Measurements from ENCODE around the gene FCGBP. TPM values are rescaled to one million over a fixed set of nuclear protein-coding genes. Genes with fewer than 3 reads are reported as not detected.

The FCGBP gene
- total RNA-seq, 5 donors from 2014 or later (not counting 1 experiment from before 2014, with no cell fraction given) = 12.6 to 88.0 (median 43.3) TPM

DNA sequence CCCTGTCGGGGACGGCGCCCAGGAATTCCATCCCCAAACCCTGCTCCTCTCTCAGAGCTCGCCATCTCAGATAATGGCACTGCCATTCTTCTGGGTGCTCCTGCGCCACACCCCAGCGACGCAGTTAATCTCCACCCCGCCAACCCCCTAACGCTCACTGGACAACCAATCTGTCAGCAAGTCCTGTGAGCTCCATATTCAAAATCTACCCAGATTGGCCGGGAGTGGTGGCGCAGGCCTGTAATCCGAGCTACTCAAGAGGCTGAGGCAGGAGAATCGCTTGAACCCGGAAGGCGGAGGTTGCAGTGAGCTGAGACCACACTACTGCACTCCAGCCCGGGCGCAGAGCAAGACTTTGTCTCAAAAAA is 18.6 kb downstream of the FCGBP start:
- Mint-ChIP-seq H3K9me3 (no peaks in the 10 kb centered on the region), H3K27me3 (no peaks in the 10 kb centered on the region), H3K27ac (no peak overlapping the region), H3K36me3 (peaks cover 21% of the 10 kb centered on the region), H3K4me1 (peaks cover 18 to 36% (median 21%) of the 10 kb centered on the region in 3 donors), H3K4me3 (no peak overlapping the region)
- 96% methylated on average over 17 of the region's 17 CpGs for WGBS (ENCODE audit: insufficient coverage)
- ChIA-PET CTCF (interaction anchor here (0.6 to 1.6 kb wide), 2 partner anchors 55 to 1921 kb away, joined by 5 to 8 read pairs; partner anchors contain the start of gene PSMC4 (in 1 of the 2)), POLR2A (no interaction called here)
- ATAC-seq (replicated peaks in 1 of 4) (no peak), DNase-seq (no peak)
- Histone ChIP-seq H3K36me3 (ENCODE audit: control insufficient read depth in 2 of 2, extremely low read depth in 1 of 2, insufficient read depth in 1 of 2, low read length in 1 of 2) (peaks cover 0 to 15% of the 10 kb centered on the region in 2 donors), H3K27me3 (replicated peaks in 1 of 2; ENCODE audit: control insufficient read depth in 2 of 2, extremely low read depth in 1 of 2, insufficient read depth in 2 of 2, low read length in 1 of 2) (no peaks in the 10 kb centered on the region), H3K4me1 (ENCODE audit: control insufficient read depth in 1 of 2, extremely low read depth in 1 of 2, insufficient read depth in 2 of 2, low read length in 2 of 2) (peaks cover 0 to 16% of the 10 kb centered on the region in 2 experiments), H3K27ac (ENCODE audit: low read length) (no peak overlapping the region), H3K9me3 (no peaks in the 10 kb centered on the region), H3K4me3 (ENCODE audit: control insufficient read depth in 1 of 2, extremely low read depth in 1 of 2, low read length in 1 of 2) (no peak overlapping the region)

DNA sequence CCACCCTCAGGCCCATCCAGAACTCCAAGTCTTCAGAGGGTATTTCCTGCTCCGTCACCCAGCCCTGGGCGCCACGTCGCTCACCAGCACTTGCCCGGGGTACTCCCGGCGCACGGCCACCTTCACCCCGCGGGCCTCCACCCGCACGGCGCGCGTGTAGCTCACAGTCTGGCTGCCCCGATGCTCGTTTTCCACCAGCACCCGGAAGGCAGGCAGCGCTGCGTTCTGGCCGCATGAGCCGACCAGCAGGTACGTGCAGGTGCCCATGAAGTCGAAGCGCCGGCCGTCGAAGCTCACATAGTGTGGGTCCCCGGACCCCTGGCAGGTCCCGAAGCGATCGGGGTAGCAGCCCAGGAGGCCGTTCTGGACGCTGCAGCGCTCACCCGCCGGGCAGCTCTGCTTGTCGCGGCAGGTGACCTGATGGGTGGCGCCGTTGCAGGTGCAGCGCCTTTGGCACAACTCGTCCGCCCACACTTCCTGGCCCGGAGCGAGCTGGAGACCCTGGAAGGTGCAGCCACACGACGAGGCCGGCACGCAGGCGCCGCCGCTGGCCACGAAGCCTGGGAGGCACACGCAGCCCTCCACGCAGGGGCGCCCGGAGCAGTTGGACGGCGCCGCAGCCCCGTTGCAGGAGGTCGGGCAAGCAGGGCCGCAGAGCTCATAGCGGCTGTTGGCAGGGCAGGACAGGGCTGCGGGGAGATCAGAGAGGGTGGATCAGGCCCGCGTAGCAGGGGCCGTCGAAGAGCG is 19.2 kb downstream of the FCGBP start:
- Mint-ChIP-seq H3K4me1 (peaks cover 19 to 39% (median 22%) of the 10 kb centered on the region in 3 donors), H3K9me3 (no peaks in the 10 kb centered on the region), H3K27ac (no peak overlapping the region), H3K36me3 (peaks cover 21% of the 10 kb centered on the region), H3K4me3 (no peak overlapping the region), H3K27me3 (no peaks in the 10 kb centered on the region)
- no peak overlapping the region for H3K27ac ChIP-seq (ENCODE audit: low read length)
- peaks cover 0 to 16% of the 10 kb centered on the region in 2 experiments for H3K4me1 ChIP-seq (ENCODE audit: control insufficient read depth in 1 of 2, extremely low read depth in 1 of 2, insufficient read depth in 2 of 2, low read length in 2 of 2)
- no peak overlapping the region for H3K4me3 ChIP-seq (ENCODE audit: control insufficient read depth in 1 of 2, extremely low read depth in 1 of 2, low read length in 1 of 2)
- peaks cover 0 to 15% of the 10 kb centered on the region in 2 donors for H3K36me3 ChIP-seq (ENCODE audit: control insufficient read depth in 2 of 2, extremely low read depth in 1 of 2, insufficient read depth in 1 of 2, low read length in 1 of 2)
- DNase-seq (no peak), ATAC-seq (replicated peaks in 1 of 4) (no peak)
- 80% methylated on average over 71 of the region's 71 CpGs for WGBS (ENCODE audit: insufficient coverage)
- ChIA-PET CTCF (interaction anchor here (0.6 to 1.6 kb wide), 2 partner anchors 51 to 55 kb away, joined by 3 to 5 read pairs; partner anchors contain the start of gene PSMC4 (in 1 of the 2)), POLR2A (no interaction called here)
- no peaks in the 10 kb centered on the region for H3K9me3 ChIP-seq
- no peaks in the 10 kb centered on the region for H3K27me3 ChIP-seq (replicated peaks in 1 of 2; ENCODE audit: control insufficient read depth in 2 of 2, extremely low read depth in 1 of 2, insufficient read depth in 2 of 2, low read length in 1 of 2)

DNA sequence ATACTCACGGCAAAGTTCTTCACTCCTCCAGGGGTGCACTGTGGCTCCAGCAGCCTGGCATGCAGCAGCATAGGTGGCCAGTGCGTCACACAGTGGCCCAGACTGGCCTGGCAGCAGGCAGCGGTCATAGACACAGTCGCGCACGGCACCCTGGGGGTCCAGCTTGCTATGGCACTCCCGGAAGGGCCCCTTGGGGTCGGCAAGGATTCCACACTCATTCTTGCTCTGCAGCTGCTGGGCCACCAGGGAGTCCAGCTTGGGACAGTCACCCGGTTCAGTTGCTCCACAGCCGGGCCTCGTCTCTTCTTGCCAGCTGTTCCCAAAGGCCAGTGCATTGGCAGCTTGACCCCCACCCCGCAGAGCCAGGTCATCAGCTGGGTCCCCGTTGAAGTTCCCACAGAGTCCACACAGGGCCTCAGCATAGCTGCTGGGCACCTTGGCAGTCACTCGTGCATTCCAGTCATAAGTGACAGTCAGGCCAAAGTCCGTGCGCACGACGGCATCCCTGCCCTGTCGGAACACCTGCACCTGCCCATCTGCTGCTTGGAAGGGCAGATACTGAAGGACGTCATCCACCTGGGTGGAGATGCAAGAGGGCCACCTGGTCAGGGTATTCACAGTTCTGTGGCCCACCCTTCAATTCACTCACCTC is 20.6 kb downstream of the FCGBP start:
- H3K36me3 Mint-ChIP-seq = peaks cover 12% of the 10 kb centered on the region
- H3K4me1 ChIP-seq (ENCODE audit: control insufficient read depth in 1 of 2, extremely low read depth in 1 of 2, insufficient read depth in 2 of 2, low read length in 2 of 2) = peaks cover 0 to 16% of the 10 kb centered on the region in 2 experiments

DNA sequence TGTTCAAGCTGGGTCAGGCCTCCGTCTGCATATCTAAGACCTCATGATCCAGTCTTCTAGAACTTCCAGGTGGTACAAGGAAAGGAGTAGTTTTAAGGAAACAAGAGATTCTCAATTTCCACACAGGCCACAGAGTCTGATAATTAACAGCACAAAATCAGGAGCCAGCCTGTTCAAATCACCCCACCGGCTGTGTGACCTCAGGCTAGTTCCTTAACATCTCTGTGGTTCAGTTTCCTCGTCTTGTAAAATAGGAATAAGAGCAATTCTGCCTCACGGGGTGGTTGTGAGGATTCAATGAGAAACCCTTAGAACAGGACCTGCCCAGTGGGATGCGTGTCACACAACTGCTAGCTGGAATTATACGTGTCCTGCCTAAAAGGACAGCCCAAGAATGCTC is 25.6 kb downstream of the FCGBP start:
- H3K27me3 Mint-ChIP-seq = no peaks in the 10 kb centered on the region
- no peaks in the 10 kb centered on the region for H3K9me3 ChIP-seq
- H3K27ac Mint-ChIP-seq = peak overlapping the region; percentile 31 to 59
- H3K27ac ChIP-seq (ENCODE audit: low read length) = no peak overlapping the region
- peaks cover 0 to 2% of the 10 kb centered on the region in 2 experiments for H3K4me1 ChIP-seq (ENCODE audit: control insufficient read depth in 1 of 2, extremely low read depth in 1 of 2, insufficient read depth in 2 of 2, low read length in 2 of 2)
- no peaks in the 10 kb centered on the region for H3K27me3 ChIP-seq (replicated peaks in 1 of 2; ENCODE audit: control insufficient read depth in 2 of 2, extremely low read depth in 1 of 2, insufficient read depth in 2 of 2, low read length in 1 of 2)
- H3K4me3 Mint-ChIP-seq = no peak overlapping the region
- H3K4me3 ChIP-seq (ENCODE audit: control insufficient read depth in 1 of 2, extremely low read depth in 1 of 2, low read length in 1 of 2) = no peak overlapping the region
- ATAC-seq (replicated peaks in 1 of 4) = no peak
- H3K36me3 ChIP-seq (ENCODE audit: control insufficient read depth in 2 of 2, extremely low read depth in 1 of 2, insufficient read depth in 1 of 2, low read length in 1 of 2) = no peaks in the 10 kb centered on the region
- H3K9me3 Mint-ChIP-seq = no peaks in the 10 kb centered on the region
- POLR2A ChIA-PET = interaction anchor here in 1 of 2 donors (0.7 kb wide), 2 partner anchors 19 to 33 kb away, joined by 6 to 17 read pairs; no protein-coding TSS in a partner anchor
- H3K4me1 Mint-ChIP-seq = peaks cover 12 to 21% (median 21%) of the 10 kb centered on the region in 3 donors
- peaks cover 2% of the 10 kb centered on the region for H3K36me3 Mint-ChIP-seq
- DNase-seq = no peak
- 100% methylated on average over 2 of the region's 6 CpGs for WGBS (ENCODE audit: insufficient coverage)
- CTCF ChIA-PET = interaction anchor here in 1 of 2 donors (0.7 kb wide), 1 partner anchor 1766 kb away, joined by 4 read pairs; no protein-coding TSS in a partner anchor

More for the DNA sequence above, 20.6 kb downstream of the FCGBP start:
- Mint-ChIP-seq H3K4me3 (no peak overlapping the region), H3K27ac (no peak overlapping the region), H3K9me3 (no peaks in the 10 kb centered on the region), H3K27me3 (no peaks in the 10 kb centered on the region), H3K4me1 (peaks cover 16 to 33% (median 19%) of the 10 kb centered on the region in 3 donors)
- ATAC-seq (replicated peaks in 1 of 4) (no peak), DNase-seq (no peak)
- ChIA-PET CTCF (no interaction called here), POLR2A (no interaction called here)
- Histone ChIP-seq H3K27ac (ENCODE audit: low read length) (no peak overlapping the region), H3K4me3 (ENCODE audit: control insufficient read depth in 1 of 2, extremely low read depth in 1 of 2, low read length in 1 of 2) (no peak overlapping the region), H3K9me3 (no peaks in the 10 kb centered on the region), H3K27me3 (replicated peaks in 1 of 2; ENCODE audit: control insufficient read depth in 2 of 2, extremely low read depth in 1 of 2, insufficient read depth in 2 of 2, low read length in 1 of 2) (no peaks in the 10 kb centered on the region), H3K36me3 (ENCODE audit: control insufficient read depth in 2 of 2, extremely low read depth in 1 of 2, insufficient read depth in 1 of 2, low read length in 1 of 2) (peaks cover 0 to 15% of the 10 kb centered on the region in 2 donors)
- 93% methylated on average over 20 of the region's 20 CpGs for WGBS (ENCODE audit: insufficient coverage)

DNA sequence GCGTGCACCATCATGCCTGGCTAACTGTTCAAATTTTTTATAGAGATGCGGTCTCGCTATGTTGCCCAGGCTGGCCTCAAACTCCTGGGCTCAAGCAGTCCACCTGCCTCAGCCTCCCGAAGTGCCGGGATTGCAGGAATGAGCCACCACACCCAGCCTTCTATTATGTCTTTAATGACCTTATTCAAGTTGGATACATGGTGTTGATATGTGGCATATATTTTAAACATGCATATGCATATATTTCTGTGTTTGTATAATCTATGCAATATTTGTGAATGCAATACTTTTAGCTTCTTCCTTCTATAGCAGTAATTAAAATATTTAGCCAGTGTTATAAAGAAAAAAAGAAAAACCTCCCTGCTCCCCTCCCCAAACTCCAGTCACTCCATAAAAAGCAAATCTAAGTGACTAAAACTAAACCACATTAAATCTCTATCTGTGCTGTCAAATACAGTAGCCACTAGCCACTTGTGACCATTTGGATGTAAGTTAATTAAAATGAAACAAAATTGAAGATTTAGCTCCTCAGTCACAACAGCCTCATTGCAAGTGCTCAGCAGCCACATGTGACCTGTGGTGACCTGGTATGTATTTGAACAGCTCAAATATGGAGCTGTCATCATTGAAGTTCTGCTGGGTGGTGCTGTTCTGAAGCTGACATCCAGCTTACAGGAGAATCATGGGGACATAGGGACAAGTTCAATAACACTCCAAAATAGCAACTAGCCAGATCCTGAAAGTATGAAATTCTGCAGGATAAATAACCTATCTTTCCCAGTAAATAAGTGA is 27.4 kb downstream of the FCGBP start:
- ATAC-seq (replicated peaks in 1 of 4) = no peak
- H3K4me1 Mint-ChIP-seq = peaks cover 12 to 21% (median 21%) of the 10 kb centered on the region in 3 donors

DNA sequence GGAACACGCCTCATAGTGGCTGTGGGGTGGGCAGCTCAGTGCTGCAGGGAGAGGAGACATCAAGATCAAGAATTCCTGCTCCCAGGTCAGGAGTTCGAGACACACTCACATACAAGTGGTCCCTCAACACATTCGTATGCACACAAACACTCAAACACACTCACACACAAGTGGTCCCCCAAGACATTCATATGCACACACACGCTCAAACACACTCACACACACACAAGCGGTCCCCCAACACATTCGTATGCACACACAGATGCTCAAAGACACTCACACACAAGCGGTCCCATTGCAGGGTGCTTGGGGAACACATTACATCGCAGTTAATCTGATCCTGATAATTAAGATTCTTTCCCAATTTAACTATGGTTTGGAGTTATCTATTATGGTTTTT is 28.2 kb downstream of the FCGBP start:
- Mint-ChIP-seq H3K4me1 (peaks cover 12 to 21% (median 18%) of the 10 kb centered on the region in 3 donors), H3K4me3 (no peak overlapping the region), H3K27ac (no peak overlapping the region), H3K27me3 (no peaks in the 10 kb centered on the region), H3K36me3 (no peaks in the 10 kb centered on the region), H3K9me3 (no peaks in the 10 kb centered on the region)
- POLR2A ChIA-PET = no interaction called here
- Histone ChIP-seq H3K9me3 (no peaks in the 10 kb centered on the region), H3K36me3 (ENCODE audit: control insufficient read depth in 2 of 2, extremely low read depth in 1 of 2, insufficient read depth in 1 of 2, low read length in 1 of 2) (no peaks in the 10 kb centered on the region), H3K4me1 (ENCODE audit: control insufficient read depth in 1 of 2, extremely low read depth in 1 of 2, insufficient read depth in 2 of 2, low read length in 2 of 2) (peaks cover 0 to 2% of the 10 kb centered on the region in 2 experiments), H3K4me3 (ENCODE audit: control insufficient read depth in 1 of 2, extremely low read depth in 1 of 2, low read length in 1 of 2) (no peak overlapping the region), H3K27ac (ENCODE audit: low read length) (no peak overlapping the region), H3K27me3 (replicated peaks in 1 of 2; ENCODE audit: control insufficient read depth in 2 of 2, extremely low read depth in 1 of 2, insufficient read depth in 2 of 2, low read length in 1 of 2) (no peaks in the 10 kb centered on the region)
- CTCF ChIA-PET = interaction anchor here in 1 of 2 donors (1.9 kb wide), 1 partner anchor 64 kb away, joined by 10 read pairs; the partner anchor contains the start of gene PSMC4
- no peak for DNase-seq
- 85% methylated on average over 4 of the region's 8 CpGs for WGBS (ENCODE audit: insufficient coverage)
- no peak for ATAC-seq (replicated peaks in 1 of 4)

More for the DNA sequence above, 27.4 kb downstream of the FCGBP start:
- Histone ChIP-seq H3K27ac (ENCODE audit: low read length) (no peak overlapping the region), H3K4me1 (ENCODE audit: control insufficient read depth in 1 of 2, extremely low read depth in 1 of 2, insufficient read depth in 2 of 2, low read length in 2 of 2) (peaks cover 0 to 2% of the 10 kb centered on the region in 2 experiments), H3K4me3 (ENCODE audit: control insufficient read depth in 1 of 2, extremely low read depth in 1 of 2, low read length in 1 of 2) (no peak overlapping the region), H3K27me3 (replicated peaks in 1 of 2; ENCODE audit: control insufficient read depth in 2 of 2, extremely low read depth in 1 of 2, insufficient read depth in 2 of 2, low read length in 1 of 2) (no peaks in the 10 kb centered on the region), H3K9me3 (no peaks in the 10 kb centered on the region), H3K36me3 (ENCODE audit: control insufficient read depth in 2 of 2, extremely low read depth in 1 of 2, insufficient read depth in 1 of 2, low read length in 1 of 2) (no peaks in the 10 kb centered on the region)
- Mint-ChIP-seq H3K27ac (peak overlapping the region in 1 of 2 donors; percentile 41), H3K36me3 (peaks cover 2% of the 10 kb centered on the region), H3K9me3 (no peaks in the 10 kb centered on the region), H3K27me3 (no peaks in the 10 kb centered on the region), H3K4me3 (no peak overlapping the region)
- ChIA-PET POLR2A (no interaction called here), CTCF (interaction anchor here (0.6 to 1.9 kb wide), 2 partner anchors 63 to 409 kb away, joined by 3 to 10 read pairs; partner anchors contain the start of gene PSMC4 (in 1 of the 2))
- WGBS (ENCODE audit: insufficient coverage) = 100% methylated on average over 3 of the region's 5 CpGs
- no peak for DNase-seq

All from T-cell (primary cell).